LNCaP clone FGC (cell line): Measurements from ENCODE around the gene PGAM2.

Experiments used
- DNase-seq: peaks from one replicate; pipeline ENCODE4 v3.0.0-alpha.2; 2011; ENCODE audit warnings: low read depth
- H3K4me3 ChIP-seq: 2 replicates; pipeline ENCODE4 v1.5.1; 2011; ENCODE audit warnings: mild to moderate bottlenecking, low read depth, low read length, control low read depth
- TF ChIP-seq, protein P1 (sequence below): IDR thresholded peaks from 2 replicates; pipeline ENCODE4 v1.5.1; 2012; ENCODE audit warnings: mild to moderate bottlenecking; ENCODE audit not compliant: control insufficient read depth, insufficient read depth; ENCODE audit errors: extremely low read depth

Gene PGAM2

DNA sequence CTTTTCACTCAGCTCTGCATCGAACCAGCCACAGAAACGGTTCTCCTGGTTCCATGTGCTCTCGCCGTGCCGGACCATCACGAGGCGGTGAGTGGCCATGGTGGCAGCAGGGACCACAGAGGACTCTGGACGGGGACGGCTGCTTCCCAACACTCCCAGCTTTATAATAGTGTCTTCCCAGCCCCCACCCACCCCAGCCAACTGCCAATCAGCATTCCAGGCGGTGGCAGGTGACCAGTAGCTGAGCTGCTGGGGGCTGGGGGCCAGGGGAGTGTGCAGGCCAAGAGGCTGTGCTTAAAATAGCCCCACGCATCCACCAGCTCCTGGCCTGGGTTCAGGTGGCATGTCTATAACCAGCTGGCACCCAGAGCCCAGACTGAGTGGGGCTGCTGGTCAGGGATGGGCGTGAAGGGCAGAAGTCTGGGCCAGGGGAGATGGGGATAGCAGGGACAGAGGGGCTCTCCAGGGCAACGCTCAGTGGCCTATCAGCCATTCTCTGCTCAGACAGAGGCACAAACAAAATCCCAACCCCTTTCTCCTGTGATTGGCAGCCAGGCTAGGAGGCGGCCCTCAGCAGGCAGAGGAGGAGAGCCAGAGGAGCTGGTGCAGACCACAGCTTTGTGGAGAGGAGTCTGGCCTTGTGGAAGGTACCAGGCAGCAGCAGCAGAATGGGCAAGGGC, at the start of gene PGAM2:
Gene PGAM2, minus strand, starts transcription at position 137 of the 680 bp plus-strand sequence. Its CDS starts 38 bp downstream, at position 99.
- no peak for DNase-seq
- no peak within 1 kb of the TSS for H3K4me3 ChIP-seq
- TF ChIP-seq, protein P1, sequence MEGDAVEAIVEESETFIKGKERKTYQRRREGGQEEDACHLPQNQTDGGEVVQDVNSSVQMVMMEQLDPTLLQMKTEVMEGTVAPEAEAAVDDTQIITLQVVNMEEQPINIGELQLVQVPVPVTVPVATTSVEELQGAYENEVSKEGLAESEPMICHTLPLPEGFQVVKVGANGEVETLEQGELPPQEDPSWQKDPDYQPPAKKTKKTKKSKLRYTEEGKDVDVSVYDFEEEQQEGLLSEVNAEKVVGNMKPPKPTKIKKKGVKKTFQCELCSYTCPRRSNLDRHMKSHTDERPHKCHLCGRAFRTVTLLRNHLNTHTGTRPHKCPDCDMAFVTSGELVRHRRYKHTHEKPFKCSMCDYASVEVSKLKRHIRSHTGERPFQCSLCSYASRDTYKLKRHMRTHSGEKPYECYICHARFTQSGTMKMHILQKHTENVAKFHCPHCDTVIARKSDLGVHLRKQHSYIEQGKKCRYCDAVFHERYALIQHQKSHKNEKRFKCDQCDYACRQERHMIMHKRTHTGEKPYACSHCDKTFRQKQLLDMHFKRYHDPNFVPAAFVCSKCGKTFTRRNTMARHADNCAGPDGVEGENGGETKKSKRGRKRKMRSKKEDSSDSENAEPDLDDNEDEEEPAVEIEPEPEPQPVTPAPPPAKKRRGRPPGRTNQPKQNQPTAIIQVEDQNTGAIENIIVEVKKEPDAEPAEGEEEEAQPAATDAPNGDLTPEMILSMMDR, result no peak

DNA sequence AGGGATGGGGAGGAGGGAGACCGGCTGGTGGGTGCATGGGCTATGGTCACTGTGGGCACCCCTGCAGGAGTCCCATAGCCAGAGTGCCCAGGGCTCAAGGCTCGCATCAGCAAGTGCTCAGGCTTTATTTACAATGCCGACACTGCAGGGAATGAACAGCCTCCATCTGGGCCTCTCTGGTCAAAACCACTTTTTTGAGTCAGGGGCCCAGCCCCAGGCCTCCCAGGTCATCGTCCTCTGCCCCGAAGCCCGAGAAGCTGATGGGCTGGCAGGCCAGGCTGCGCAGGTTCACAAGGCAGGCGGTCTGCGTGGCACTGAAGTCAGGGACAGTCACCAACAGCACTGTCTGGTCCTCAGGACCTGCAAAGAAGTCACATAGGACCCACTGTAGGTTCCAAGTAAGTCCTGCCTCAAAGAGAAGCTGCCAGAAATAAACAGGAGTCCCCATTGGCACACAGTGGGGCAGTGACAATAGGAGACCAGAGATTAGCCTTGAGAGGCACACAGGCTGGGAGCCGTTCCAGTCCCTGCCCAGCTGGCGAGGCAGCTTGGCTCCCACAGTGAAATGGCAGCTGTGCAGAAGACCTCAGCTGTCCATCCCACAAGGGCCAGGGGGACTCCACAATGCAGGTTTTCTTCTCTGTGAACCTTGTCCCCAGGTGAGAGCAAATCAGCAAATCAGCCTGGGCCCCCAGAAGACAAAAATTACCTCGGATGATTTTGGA, 49.4 kb upstream of the PGAM2 start:
- no peak for DNase-seq
- TF ChIP-seq, protein P1, result no peak
- no peak overlapping the region for H3K4me3 ChIP-seq

DNA sequence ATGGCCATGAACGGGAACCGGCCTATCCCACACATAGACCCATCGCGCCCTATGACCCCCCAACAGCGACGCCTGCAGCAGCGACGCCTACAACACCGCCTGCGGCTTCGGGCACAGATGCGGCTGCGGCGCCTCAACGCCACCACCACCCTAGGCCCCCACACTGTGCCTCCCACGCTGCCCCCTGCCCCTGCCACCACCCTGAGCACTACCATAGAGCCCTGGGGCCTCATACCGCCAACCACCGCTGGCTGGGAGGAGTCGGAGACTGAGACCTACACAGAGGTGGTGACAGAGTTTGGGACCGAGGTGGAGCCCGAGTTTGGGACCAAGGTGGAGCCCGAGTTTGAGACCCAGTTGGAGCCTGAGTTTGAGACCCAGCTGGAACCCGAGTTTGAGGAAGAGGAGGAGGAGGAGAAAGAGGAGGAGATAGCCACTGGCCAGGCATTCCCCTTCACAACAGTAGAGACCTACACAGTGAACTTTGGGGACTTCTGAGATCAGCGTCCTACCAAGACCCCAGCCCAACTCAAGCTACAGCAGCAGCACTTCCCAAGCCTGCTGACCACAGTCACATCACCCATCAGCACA, 48.5 kb upstream of the PGAM2 start:
- TF ChIP-seq, protein P1, result no peak
- DNase-seq, result no peak
- H3K4me3 ChIP-seq, result no peak overlapping the region

DNA sequence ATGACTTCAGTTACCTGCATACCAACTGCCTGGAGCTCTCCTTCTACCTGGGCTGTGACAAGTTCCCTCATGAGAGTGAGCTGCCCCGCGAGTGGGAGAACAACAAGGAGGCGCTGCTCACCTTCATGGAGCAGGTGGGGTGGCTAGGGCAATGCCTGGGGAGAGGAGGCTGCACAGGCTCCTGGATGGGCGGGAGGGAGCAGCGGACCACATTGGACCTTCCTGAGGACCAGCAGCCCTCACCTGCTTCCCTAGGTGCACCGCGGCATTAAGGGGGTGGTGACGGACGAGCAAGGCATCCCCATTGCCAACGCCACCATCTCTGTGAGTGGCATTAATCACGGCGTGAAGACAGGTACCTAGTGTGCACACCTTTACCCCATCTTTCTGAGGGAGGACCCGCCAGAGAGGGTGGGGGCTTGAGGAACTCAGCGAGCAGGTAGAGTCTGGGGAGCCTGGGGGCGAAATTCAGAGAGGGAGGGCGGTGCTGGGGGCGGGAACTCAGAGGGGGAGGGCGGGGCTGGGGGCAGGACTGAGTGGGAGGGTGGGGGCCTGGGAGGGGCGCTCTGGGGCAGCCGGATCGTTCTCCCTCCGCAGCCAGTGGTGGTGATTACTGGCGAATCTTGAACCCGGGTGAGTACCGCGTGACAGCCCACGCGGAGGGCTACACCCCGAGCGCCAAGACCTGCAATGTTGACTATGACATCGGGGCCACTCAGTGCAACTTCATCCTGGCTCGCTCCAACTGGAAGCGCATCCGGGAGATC, 47.8 kb upstream of the PGAM2 start:
- H3K4me3 ChIP-seq, result peak overlapping the region; percentile 50
- TF ChIP-seq, protein P1, result no peak
- no peak for DNase-seq

DNA sequence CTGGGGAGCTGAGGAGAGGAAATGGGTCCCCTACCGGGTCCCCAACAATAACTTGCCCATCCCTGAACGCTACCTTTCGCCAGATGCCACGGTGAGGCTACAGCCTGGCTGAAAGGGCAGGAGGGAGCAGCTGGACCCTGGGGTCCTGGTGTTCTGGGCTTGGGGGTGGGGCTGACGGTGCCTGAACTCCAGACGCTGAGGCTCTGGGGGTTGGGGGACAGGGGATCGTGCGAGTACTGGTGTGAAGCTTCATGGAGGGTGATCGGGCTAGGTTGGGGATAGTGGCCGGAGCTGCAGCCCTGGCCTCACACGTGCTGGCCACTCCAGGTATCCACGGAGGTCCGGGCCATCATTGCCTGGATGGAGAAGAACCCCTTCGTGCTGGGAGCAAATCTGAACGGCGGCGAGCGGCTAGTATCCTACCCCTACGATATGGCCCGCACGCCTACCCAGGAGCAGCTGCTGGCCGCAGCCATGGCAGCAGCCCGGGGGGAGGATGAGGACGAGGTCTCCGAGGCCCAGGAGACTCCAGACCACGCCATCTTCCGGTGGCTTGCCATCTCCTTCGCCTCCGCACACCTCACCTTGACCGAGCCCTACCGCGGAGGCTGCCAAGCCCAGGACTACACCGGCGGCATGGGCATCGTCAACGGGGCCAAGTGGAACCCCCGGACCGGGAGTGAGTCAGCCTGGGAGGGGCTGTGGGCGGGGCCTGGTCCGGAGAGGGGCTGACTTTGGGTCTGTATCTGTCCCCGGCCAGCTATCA, 47.0 kb upstream of the PGAM2 start:
- no peak for DNase-seq
- TF ChIP-seq, protein P1, result peak; percentile 21; the same call in 1 of the 2 replicates
- H3K4me3 ChIP-seq, result peak overlapping the region; percentile 50

DNA sequence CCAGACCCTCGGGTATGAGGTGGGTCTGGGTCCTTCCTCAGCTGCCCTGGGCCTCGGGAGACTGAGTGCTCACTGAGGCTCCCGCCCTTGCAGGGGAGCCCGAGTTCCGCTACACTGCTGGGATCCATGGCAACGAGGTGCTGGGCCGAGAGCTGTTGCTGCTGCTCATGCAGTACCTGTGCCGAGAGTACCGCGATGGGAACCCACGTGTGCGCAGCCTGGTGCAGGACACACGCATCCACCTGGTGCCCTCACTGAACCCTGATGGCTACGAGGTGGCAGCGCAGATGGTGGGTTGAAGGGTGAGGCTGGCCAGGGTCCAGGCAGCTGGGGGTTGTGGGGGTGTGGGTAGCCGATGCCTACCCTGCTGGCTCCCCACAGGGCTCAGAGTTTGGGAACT, 46.4 kb upstream of the PGAM2 start:
- H3K4me3 ChIP-seq, result no peak overlapping the region
- TF ChIP-seq, protein P1, result no peak
- DNase-seq, result no peak
